Endothelial cell of umbilical vein (primary cell): ENCODE results near the gene HOXC9.

Experiments used
- EZH2 ChIP-seq: IDR thresholded peaks from 2 replicates; pipeline ENCODE4 v1.6.1; 2012; ENCODE audit warnings: borderline replicate concordance, low read depth, mild to moderate bottlenecking, moderate library complexity, low read length, inconsistent platforms; ENCODE audit not compliant: severe bottlenecking
- FOS ChIP-seq: IDR thresholded peaks from 2 replicates; pipeline ENCODE4 v1.6.1; 2011; ENCODE audit warnings: mild to moderate bottlenecking, low read length, moderate library complexity, borderline replicate concordance; ENCODE audit not compliant: insufficient read depth
- POLR2A ChIP-seq: IDR thresholded peaks from 2 replicates; pipeline ENCODE4 v1.6.1; 2012; ENCODE audit warnings: low read depth, mild to moderate bottlenecking, control low read depth, low read length
- POLR2AphosphoS5 ChIP-seq: IDR thresholded peaks from 2 replicates; pipeline ENCODE4 v1.6.1; 2012; ENCODE audit warnings: low read depth, mild to moderate bottlenecking, control low read depth, low read length, moderate library complexity; ENCODE audit not compliant: insufficient read depth
- TF ChIP-seq, protein P1 (sequence below), 2 donors: IDR thresholded peaks; 1 replicate in 1 of 2; 2 replicates in 1 of 2; pipeline ENCODE4 v1.5.1; 2011; ENCODE audit warnings: low read length in 2 of 2, mild to moderate bottlenecking in 2 of 2, moderate library complexity in 2 of 2, control low read depth in 1 of 2, inconsistent platforms in 1 of 2, low read depth in 1 of 2; ENCODE audit not compliant: insufficient read depth in 1 of 2; ENCODE audit errors: extremely low read depth in 1 of 2

DNA sequence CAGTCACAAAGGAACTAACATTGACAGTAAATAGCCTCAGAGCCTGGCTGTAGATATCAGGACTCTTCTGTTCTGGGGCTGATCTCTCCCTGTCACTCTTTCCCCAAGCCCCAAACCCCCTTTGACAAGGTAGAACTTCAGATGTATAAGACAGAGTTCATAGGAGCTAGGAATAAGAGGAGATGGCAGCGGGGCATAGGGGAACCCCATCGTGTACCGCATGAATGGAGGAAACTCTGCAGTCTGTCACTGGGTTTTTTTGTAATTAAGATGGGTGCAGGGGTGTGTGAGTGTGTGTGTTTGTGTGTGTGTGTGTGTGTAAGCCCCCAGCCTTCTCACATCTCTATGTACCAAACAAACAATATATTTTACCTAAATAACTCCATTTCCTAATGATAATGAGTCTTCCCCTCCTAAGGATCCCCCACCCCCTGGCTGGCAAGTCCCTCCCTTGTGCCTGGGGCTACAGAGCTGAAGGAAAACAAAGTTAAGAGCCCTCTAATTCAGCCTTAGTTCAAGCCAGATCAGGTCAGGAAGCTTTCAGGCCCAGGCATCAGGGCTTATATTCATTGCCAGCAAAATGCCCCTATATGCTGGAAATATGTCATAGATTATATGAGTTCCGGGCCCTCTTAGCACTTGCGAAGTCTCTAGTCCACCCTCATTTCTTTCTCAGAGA lies 44.6 kb downstream of the HOXC9 start:
- no peak for TF ChIP-seq EZH2
- TF ChIP-seq, protein P1, sequence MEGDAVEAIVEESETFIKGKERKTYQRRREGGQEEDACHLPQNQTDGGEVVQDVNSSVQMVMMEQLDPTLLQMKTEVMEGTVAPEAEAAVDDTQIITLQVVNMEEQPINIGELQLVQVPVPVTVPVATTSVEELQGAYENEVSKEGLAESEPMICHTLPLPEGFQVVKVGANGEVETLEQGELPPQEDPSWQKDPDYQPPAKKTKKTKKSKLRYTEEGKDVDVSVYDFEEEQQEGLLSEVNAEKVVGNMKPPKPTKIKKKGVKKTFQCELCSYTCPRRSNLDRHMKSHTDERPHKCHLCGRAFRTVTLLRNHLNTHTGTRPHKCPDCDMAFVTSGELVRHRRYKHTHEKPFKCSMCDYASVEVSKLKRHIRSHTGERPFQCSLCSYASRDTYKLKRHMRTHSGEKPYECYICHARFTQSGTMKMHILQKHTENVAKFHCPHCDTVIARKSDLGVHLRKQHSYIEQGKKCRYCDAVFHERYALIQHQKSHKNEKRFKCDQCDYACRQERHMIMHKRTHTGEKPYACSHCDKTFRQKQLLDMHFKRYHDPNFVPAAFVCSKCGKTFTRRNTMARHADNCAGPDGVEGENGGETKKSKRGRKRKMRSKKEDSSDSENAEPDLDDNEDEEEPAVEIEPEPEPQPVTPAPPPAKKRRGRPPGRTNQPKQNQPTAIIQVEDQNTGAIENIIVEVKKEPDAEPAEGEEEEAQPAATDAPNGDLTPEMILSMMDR (IDR thresholded peaks at IDR 0.05; ENCODE audit: extremely low read depth in 1 of 2, insufficient read depth in 1 of 2, low read depth in 1 of 2, low read length in 2 of 2): no peak
- TF ChIP-seq FOS: no peak
- no peak for TF ChIP-seq POLR2A
- no peak for TF ChIP-seq POLR2AphosphoS5
